HEK293 (cell line): Measurements from ENCODE around the gene CHCHD6.
A peak's percentile ranks its signal among the peaks of the same experiment; 100 is the strongest.

Experiments used
- CTCF ChIA-PET: fragments of 350-600 bp; formaldehyde crosslinking; extraction: SDS; loops from one replicate; lab custom pipeline; 2021; ENCODE audit warnings: antibody characterized with exemption; lab: Yijun Ruan, JAX
- POLR2A ChIA-PET: fragments of 300-600 bp; formaldehyde crosslinking; extraction: SDS; loops from one replicate; lab custom pipeline; 2020; ENCODE audit warnings: antibody characterized with exemption, inconsistent platforms; lab: Yijun Ruan, JAX
- H3K27ac ChIP-seq: fragments of 200-500 bp; sonication (Bioruptor generic); 2 replicates; pipeline ENCODE4 v1.5.1; 2014; ENCODE audit warnings: low read depth, low read length, control low read depth, inconsistent platforms; ENCODE audit errors: extremely low read depth
- H3K36me3 ChIP-seq, 2 experiments: fragments of 200-500 bp in 1 of 2; sonication (Bioruptor generic) in 1 of 2; 1 replicate in 1 of 2; 2 replicates in 1 of 2; pipeline ENCODE4 v1.5.1; 2014 to 2017; ENCODE audit warnings: inconsistent platforms in 2 of 2, low read length in 2 of 2; ENCODE audit not compliant: control insufficient read depth in 2 of 2, insufficient read depth in 1 of 2
- H3K4me1 ChIP-seq: fragments of 200-500 bp; sonication (Bioruptor generic); 2 replicates; pipeline ENCODE4 v1.5.1; 2014; ENCODE audit warnings: mild to moderate bottlenecking, low read length, inconsistent platforms; ENCODE audit not compliant: control insufficient read depth, insufficient read depth
- H3K4me3 ChIP-seq: 2 replicates; pipeline ENCODE4 v1.5.1; 2011; ENCODE audit warnings: low read depth, mild to moderate bottlenecking, control low read depth, low read length, moderate library complexity
- H3K9me3 ChIP-seq: fragments of 200-500 bp; sonication (Bioruptor generic); 2 replicates; pipeline ENCODE4 v1.5.1; 2014; ENCODE audit warnings: low read depth, low read length, inconsistent platforms; ENCODE audit not compliant: control insufficient read depth, insufficient read depth
- IKZF3 ChIP-seq: fragments of 450-650 bp; IDR thresholded peaks from 2 replicates; pipeline ENCODE4 v1.5.0; 2018; ENCODE audit warnings: missing biosample characterization, mild to moderate bottlenecking, missing genetic modification characterization, moderate library complexity
- KLF1 ChIP-seq: fragments of 450-650 bp; formaldehyde crosslinking; IDR thresholded peaks from 2 replicates; pipeline ENCODE4 v1.5.1; 2016; ENCODE audit warnings: missing biosample characterization, missing genetic modification characterization
- KLF9 ChIP-seq: fragments of 450-650 bp; formaldehyde crosslinking; IDR thresholded peaks from 2 replicates; pipeline ENCODE4 v1.5.1; 2016; ENCODE audit warnings: missing biosample characterization, missing genetic modification characterization, low read depth
- PRDM1 ChIP-seq: fragments of 450-650 bp; formaldehyde crosslinking; IDR thresholded peaks from 2 replicates; pipeline ENCODE4; 2016; ENCODE audit warnings: missing biosample characterization, missing genetic modification characterization
- SP2 ChIP-seq: fragments of 450-650 bp; formaldehyde crosslinking; IDR thresholded peaks from 2 replicates; pipeline ENCODE4 v1.5.1; 2016; ENCODE audit warnings: missing biosample characterization, missing genetic modification characterization
- SP3 ChIP-seq: fragments of 450-650 bp; formaldehyde crosslinking; IDR thresholded peaks from 2 replicates; pipeline ENCODE4 v1.5.1; 2016; ENCODE audit warnings: missing biosample characterization, missing genetic modification characterization
- ZBTB20 ChIP-seq: fragments of 450-650 bp; formaldehyde crosslinking; IDR thresholded peaks from 2 replicates; pipeline ENCODE4 v1.5.1; 2016; ENCODE audit warnings: missing biosample characterization, missing genetic modification characterization
- ZNF114 ChIP-seq: fragments of 450-650 bp; formaldehyde crosslinking; IDR thresholded peaks from 2 replicates; pipeline ENCODE4 v1.5.0; 2017; ENCODE audit warnings: missing biosample characterization, missing genetic modification characterization
- ZNF16 ChIP-seq: fragments of 450-650 bp; formaldehyde crosslinking; IDR thresholded peaks from 2 replicates; pipeline ENCODE4 v1.5.1; 2016; ENCODE audit warnings: low read depth, missing biosample characterization, missing genetic modification characterization
- ZNF184 ChIP-seq: fragments of 450-650 bp; IDR thresholded peaks from 2 replicates; pipeline ENCODE4 v1.5.1; 2018; ENCODE audit warnings: missing biosample characterization, mild to moderate bottlenecking, missing genetic modification characterization
- ZNF202 ChIP-seq: fragments of 450-650 bp; formaldehyde crosslinking; IDR thresholded peaks from 2 replicates; pipeline ENCODE4 v1.5.1; 2016; ENCODE audit warnings: missing biosample characterization, missing genetic modification characterization, borderline replicate concordance
- ZNF221 ChIP-seq: fragments of 450-650 bp; formaldehyde crosslinking; IDR thresholded peaks from 2 replicates; pipeline ENCODE4 v1.5.1; 2017; ENCODE audit warnings: missing biosample characterization, missing genetic modification characterization, borderline replicate concordance
- ZNF23 ChIP-seq: fragments of 450-650 bp; formaldehyde crosslinking; IDR thresholded peaks from 2 replicates; pipeline ENCODE4 v1.5.1; 2016; ENCODE audit warnings: missing biosample characterization, missing genetic modification characterization, borderline replicate concordance
- ZNF248 ChIP-seq: fragments of 450-650 bp; formaldehyde crosslinking; IDR thresholded peaks from 2 replicates; pipeline ENCODE4 v1.5.1; 2017; ENCODE audit warnings: missing biosample characterization, missing genetic modification characterization
- ZNF354C ChIP-seq: fragments of 450-650 bp; formaldehyde crosslinking; IDR thresholded peaks from 2 replicates; pipeline ENCODE4 v1.5.1; 2016; ENCODE audit warnings: missing biosample characterization, missing genetic modification characterization, low read depth, borderline replicate concordance
- ZNF404 ChIP-seq: fragments of 450-650 bp; formaldehyde crosslinking; IDR thresholded peaks from 2 replicates; pipeline ENCODE4 v1.5.1; 2017; ENCODE audit warnings: missing biosample characterization, missing genetic modification characterization
- ZNF423 ChIP-seq: fragments of 450-650 bp; formaldehyde crosslinking; IDR thresholded peaks from 2 replicates; pipeline ENCODE4 v1.5.1; 2016; ENCODE audit warnings: missing biosample characterization, missing genetic modification characterization
- ZNF561 ChIP-seq: fragments of 450-650 bp; IDR thresholded peaks from 2 replicates; pipeline ENCODE4 v1.5.1; 2018; ENCODE audit warnings: missing biosample characterization, missing genetic modification characterization, borderline replicate concordance
- ZNF610 ChIP-seq: fragments of 450-650 bp; formaldehyde crosslinking; IDR thresholded peaks from 2 replicates; pipeline ENCODE4 v1.5.1; 2016; ENCODE audit warnings: missing biosample characterization, missing genetic modification characterization, borderline replicate concordance
- ZSCAN16 ChIP-seq: fragments of 450-650 bp; formaldehyde crosslinking; IDR thresholded peaks from 2 replicates; pipeline ENCODE4 v1.5.1; 2016; ENCODE audit warnings: missing biosample characterization, missing genetic modification characterization
- TF ChIP-seq, protein P1 (sequence below): fragments of 450-650 bp; formaldehyde crosslinking; IDR thresholded peaks from 2 replicates; pipeline ENCODE4 v1.5.1; 2016; ENCODE audit warnings: missing biosample characterization, missing genetic modification characterization, borderline replicate concordance
- TF ChIP-seq, protein P2 (sequence below): fragments of 450-650 bp; formaldehyde crosslinking; IDR thresholded peaks from 2 replicates; pipeline ENCODE4 v1.5.1; 2016; ENCODE audit warnings: missing biosample characterization, missing genetic modification characterization
- TF ChIP-seq, protein P3 (sequence below): fragments of 450-650 bp; formaldehyde crosslinking; IDR thresholded peaks from 2 replicates; pipeline ENCODE4 v1.5.1; 2016; ENCODE audit warnings: missing biosample characterization, missing genetic modification characterization
- TF ChIP-seq, protein P4 (sequence below): fragments of 450-650 bp; formaldehyde crosslinking; IDR thresholded peaks from 2 replicates; pipeline ENCODE4 v1.5.1; 2016; ENCODE audit warnings: missing biosample characterization, missing genetic modification characterization
- TF ChIP-seq, protein P5 (sequence below): IDR thresholded peaks from 2 replicates; pipeline ENCODE4 v1.6.1; 2011; ENCODE audit warnings: mild to moderate bottlenecking, low read depth, low read length, borderline replicate concordance

The CHCHD6 gene

DNA sequence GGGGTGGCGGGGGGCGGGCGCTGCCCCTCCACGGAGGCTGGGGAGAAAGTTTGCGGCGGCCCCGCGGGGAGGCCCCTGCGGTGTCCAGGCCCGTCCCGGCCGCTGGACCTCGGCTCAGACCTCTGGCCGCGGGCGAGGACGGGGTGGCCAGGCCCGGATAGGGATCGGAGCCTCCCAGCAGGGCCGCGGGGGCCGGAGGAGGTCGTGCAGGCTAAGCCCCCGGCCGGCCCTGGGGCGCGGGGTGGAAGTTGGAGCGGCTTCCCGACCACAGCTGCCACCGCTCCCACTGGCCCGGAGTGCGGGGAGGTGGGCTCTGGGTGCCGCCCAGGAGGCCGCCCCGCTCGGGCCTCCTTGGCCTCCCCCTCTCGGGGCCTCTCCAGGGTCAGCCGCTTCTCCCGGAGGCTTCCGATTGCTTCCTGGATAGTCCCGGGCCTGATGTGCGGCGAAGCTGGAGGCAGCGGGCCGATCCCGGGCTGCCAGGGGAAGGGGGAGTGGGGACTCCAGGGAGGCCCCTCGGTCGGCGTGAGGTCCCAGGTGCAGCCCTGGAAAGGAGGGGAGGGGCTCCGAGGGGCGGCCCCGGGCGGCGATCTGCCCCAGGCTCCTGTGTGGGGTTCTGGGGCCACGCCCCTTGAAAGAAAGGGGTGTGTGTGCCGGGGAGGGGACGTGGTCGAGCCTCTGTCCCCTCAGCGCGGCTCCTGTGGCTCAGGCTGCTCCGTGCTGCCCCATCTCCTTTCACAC, 279.8 kb downstream of the CHCHD6 start:
- Histone ChIP-seq H3K9me3 (no peaks in the 10 kb centered on the region), H3K27ac (peak overlapping the region; percentile 51; the same call in 1 of the 2 replicates), H3K36me3 (peaks cover 0 to 10% of the 10 kb centered on the region in 2 experiments; a peak in 1 of 3 replicates), H3K4me3 (peak overlapping the region; percentile 62), H3K4me1 (peaks cover 7% of the 10 kb centered on the region; the same call in 1 of the 2 replicates)
- ChIA-PET POLR2A (no interaction called here), CTCF (interaction anchor here (0.6 to 0.7 kb wide), 3 partner anchors 17 to 206 kb away, joined by 3 to 4 read pairs (median 3); no protein-coding TSS in a partner anchor)
- TF ChIP-seq, protein P1, sequence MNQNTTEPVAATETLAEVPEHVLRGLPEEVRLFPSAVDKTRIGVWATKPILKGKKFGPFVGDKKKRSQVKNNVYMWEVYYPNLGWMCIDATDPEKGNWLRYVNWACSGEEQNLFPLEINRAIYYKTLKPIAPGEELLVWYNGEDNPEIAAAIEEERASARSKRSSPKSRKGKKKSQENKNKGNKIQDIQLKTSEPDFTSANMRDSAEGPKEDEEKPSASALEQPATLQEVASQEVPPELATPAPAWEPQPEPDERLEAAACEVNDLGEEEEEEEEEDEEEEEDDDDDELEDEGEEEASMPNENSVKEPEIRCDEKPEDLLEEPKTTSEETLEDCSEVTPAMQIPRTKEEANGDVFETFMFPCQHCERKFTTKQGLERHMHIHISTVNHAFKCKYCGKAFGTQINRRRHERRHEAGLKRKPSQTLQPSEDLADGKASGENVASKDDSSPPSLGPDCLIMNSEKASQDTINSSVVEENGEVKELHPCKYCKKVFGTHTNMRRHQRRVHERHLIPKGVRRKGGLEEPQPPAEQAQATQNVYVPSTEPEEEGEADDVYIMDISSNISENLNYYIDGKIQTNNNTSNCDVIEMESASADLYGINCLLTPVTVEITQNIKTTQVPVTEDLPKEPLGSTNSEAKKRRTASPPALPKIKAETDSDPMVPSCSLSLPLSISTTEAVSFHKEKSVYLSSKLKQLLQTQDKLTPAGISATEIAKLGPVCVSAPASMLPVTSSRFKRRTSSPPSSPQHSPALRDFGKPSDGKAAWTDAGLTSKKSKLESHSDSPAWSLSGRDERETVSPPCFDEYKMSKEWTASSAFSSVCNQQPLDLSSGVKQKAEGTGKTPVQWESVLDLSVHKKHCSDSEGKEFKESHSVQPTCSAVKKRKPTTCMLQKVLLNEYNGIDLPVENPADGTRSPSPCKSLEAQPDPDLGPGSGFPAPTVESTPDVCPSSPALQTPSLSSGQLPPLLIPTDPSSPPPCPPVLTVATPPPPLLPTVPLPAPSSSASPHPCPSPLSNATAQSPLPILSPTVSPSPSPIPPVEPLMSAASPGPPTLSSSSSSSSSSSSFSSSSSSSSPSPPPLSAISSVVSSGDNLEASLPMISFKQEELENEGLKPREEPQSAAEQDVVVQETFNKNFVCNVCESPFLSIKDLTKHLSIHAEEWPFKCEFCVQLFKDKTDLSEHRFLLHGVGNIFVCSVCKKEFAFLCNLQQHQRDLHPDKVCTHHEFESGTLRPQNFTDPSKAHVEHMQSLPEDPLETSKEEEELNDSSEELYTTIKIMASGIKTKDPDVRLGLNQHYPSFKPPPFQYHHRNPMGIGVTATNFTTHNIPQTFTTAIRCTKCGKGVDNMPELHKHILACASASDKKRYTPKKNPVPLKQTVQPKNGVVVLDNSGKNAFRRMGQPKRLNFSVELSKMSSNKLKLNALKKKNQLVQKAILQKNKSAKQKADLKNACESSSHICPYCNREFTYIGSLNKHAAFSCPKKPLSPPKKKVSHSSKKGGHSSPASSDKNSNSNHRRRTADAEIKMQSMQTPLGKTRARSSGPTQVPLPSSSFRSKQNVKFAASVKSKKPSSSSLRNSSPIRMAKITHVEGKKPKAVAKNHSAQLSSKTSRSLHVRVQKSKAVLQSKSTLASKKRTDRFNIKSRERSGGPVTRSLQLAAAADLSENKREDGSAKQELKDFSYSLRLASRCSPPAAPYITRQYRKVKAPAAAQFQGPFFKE (tag by site-specific recombination): no peak
- no peak for TF ChIP-seq ZNF114 (tag by site-specific recombination)
- peak; percentile 46 for TF ChIP-seq SP2 (tag by site-specific recombination)
- no peak for TF ChIP-seq ZNF16 (tag by site-specific recombination)
- no peak for TF ChIP-seq ZNF202 (tag by site-specific recombination)
- TF ChIP-seq ZNF610: no peak
- TF ChIP-seq, protein P2, sequence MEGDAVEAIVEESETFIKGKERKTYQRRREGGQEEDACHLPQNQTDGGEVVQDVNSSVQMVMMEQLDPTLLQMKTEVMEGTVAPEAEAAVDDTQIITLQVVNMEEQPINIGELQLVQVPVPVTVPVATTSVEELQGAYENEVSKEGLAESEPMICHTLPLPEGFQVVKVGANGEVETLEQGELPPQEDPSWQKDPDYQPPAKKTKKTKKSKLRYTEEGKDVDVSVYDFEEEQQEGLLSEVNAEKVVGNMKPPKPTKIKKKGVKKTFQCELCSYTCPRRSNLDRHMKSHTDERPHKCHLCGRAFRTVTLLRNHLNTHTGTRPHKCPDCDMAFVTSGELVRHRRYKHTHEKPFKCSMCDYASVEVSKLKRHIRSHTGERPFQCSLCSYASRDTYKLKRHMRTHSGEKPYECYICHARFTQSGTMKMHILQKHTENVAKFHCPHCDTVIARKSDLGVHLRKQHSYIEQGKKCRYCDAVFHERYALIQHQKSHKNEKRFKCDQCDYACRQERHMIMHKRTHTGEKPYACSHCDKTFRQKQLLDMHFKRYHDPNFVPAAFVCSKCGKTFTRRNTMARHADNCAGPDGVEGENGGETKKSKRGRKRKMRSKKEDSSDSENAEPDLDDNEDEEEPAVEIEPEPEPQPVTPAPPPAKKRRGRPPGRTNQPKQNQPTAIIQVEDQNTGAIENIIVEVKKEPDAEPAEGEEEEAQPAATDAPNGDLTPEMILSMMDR: no peak
- no peak for TF ChIP-seq ZNF561 (tag by site-specific recombination)
- peak; percentile 81; the same call in 1 of the 2 replicates for TF ChIP-seq ZBTB20 (tag by site-specific recombination)
- TF ChIP-seq, protein P3, sequence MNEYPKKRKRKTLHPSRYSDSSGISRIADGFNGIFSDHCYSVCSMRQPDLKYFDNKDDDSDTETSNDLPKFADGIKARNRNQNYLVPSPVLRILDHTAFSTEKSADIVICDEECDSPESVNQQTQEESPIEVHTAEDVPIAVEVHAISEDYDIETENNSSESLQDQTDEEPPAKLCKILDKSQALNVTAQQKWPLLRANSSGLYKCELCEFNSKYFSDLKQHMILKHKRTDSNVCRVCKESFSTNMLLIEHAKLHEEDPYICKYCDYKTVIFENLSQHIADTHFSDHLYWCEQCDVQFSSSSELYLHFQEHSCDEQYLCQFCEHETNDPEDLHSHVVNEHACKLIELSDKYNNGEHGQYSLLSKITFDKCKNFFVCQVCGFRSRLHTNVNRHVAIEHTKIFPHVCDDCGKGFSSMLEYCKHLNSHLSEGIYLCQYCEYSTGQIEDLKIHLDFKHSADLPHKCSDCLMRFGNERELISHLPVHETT (tag by site-specific recombination): no peak
- TF ChIP-seq, protein P4, sequence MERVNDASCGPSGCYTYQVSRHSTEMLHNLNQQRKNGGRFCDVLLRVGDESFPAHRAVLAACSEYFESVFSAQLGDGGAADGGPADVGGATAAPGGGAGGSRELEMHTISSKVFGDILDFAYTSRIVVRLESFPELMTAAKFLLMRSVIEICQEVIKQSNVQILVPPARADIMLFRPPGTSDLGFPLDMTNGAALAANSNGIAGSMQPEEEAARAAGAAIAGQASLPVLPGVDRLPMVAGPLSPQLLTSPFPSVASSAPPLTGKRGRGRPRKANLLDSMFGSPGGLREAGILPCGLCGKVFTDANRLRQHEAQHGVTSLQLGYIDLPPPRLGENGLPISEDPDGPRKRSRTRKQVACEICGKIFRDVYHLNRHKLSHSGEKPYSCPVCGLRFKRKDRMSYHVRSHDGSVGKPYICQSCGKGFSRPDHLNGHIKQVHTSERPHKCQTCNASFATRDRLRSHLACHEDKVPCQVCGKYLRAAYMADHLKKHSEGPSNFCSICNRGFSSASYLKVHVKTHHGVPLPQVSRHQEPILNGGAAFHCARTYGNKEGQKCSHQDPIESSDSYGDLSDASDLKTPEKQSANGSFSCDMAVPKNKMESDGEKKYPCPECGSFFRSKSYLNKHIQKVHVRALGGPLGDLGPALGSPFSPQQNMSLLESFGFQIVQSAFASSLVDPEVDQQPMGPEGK (tag by site-specific recombination): peak; percentile 13; the same call in 1 of the 2 replicates
- TF ChIP-seq SP3 (tag by site-specific recombination): peak; percentile 79
- no peak for TF ChIP-seq ZNF184 (tag by site-specific recombination)
- TF ChIP-seq ZNF404: no peak
- peak; percentile 87 for TF ChIP-seq KLF9 (tag by site-specific recombination)
- 0 out of 2 replicates have a peak, but pooled peaks have one; percentile 20 for TF ChIP-seq ZNF423
- TF ChIP-seq PRDM1: no peak
- no peak for TF ChIP-seq ZNF221 (tag by site-specific recombination)
- no peak for TF ChIP-seq ZSCAN16 (tag by site-specific recombination)
- no peak for TF ChIP-seq ZNF23 (tag by site-specific recombination)
- no peak for TF ChIP-seq ZNF354C (tag by site-specific recombination)
- TF ChIP-seq, protein P5, sequence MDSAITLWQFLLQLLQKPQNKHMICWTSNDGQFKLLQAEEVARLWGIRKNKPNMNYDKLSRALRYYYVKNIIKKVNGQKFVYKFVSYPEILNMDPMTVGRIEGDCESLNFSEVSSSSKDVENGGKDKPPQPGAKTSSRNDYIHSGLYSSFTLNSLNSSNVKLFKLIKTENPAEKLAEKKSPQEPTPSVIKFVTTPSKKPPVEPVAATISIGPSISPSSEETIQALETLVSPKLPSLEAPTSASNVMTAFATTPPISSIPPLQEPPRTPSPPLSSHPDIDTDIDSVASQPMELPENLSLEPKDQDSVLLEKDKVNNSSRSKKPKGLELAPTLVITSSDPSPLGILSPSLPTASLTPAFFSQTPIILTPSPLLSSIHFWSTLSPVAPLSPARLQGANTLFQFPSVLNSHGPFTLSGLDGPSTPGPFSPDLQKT: no peak
- no peak for TF ChIP-seq ZNF248
- TF ChIP-seq IKZF3 (tag by site-specific recombination): peak; percentile 12; the same call in 1 of the 2 replicates
- peak; percentile 11; the same call in 1 of the 2 replicates for TF ChIP-seq KLF1 (tag by site-specific recombination)
